ENCODE data around the gene IL18.

DNA sequence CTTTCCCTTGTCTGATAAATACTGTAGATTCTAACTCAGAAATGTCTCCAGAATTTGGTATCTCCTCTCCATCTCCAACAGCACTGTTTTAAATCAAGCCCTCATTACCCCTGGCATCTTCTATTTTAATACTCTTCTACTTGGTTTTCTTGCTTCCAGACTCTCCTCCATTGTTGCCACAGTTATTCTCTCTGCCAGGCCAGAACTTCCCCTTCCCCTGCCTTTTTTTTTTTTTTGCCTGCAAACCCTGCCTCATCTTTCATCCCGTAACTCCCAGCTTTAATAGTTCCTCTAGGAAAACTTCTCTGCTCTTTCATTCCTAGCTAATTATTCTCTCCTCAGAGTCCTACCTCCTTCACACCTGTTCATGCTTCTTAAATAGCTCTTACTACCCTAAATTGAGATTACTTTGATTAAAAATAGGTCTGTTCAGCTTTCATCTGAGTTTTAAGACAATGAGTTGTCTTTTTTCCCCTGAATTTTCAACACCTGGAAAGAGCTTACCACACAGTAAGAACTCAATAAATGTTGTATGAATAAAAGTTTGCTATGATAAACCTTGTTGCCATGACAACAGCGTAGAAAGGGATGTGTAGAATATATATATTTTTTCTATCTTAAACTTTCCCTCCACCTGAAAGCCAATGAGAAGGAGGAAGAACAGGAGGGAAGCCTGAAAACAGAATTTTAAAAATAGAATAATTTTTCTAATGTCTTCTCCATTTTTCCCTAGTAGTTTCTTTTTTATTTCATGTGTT lies 3.6 kb downstream of the IL18 start:
- TF ChIP-seq, protein P1, sequence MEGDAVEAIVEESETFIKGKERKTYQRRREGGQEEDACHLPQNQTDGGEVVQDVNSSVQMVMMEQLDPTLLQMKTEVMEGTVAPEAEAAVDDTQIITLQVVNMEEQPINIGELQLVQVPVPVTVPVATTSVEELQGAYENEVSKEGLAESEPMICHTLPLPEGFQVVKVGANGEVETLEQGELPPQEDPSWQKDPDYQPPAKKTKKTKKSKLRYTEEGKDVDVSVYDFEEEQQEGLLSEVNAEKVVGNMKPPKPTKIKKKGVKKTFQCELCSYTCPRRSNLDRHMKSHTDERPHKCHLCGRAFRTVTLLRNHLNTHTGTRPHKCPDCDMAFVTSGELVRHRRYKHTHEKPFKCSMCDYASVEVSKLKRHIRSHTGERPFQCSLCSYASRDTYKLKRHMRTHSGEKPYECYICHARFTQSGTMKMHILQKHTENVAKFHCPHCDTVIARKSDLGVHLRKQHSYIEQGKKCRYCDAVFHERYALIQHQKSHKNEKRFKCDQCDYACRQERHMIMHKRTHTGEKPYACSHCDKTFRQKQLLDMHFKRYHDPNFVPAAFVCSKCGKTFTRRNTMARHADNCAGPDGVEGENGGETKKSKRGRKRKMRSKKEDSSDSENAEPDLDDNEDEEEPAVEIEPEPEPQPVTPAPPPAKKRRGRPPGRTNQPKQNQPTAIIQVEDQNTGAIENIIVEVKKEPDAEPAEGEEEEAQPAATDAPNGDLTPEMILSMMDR (IDR thresholded peaks at IDR 0.05), result no peak
- TF ChIP-seq EZH2 (IDR thresholded peaks at IDR 0.05) (no peak), EZH2phosphoT487 (IDR thresholded peaks at IDR 0.05) (no peak)

Data from neural progenitor cell (in vitro differentiated cells).